Transverse colon (tissue), 4 donors: Measurements from ENCODE around the gene ECM2. TPM values are rescaled to one million over a fixed set of nuclear protein-coding genes. Genes with fewer than 3 reads are reported as not detected.

ENCODE experiments used
- DNase-seq: peaks from one replicate; pipeline ENCODE4 v3.0.0-alpha.2; 2019
- H3K27ac ChIP-seq, 4 donors: fragments of 200-600 bp; sonication (generic); 2 replicates each; pipeline ENCODE4 v1.5.1; 2016 to 2018; ENCODE audit warnings: inconsistent platforms in 4 of 4
- H3K27me3 ChIP-seq: fragments of 200-600 bp; sonication (generic); 2 replicates; pipeline ENCODE4 v1.5.1; 2017; ENCODE audit warnings: inconsistent platforms
- H3K36me3 ChIP-seq, 4 donors: fragments of 200-600 bp; sonication (generic); 2 replicates each; pipeline ENCODE4 v1.5.1; 2017 to 2019; ENCODE audit warnings: inconsistent platforms in 4 of 4
- H3K4me1 ChIP-seq, 4 donors: fragments of 200-600 bp; sonication (generic); 2 replicates each; pipeline ENCODE4 v1.5.1; 2017 to 2020; ENCODE audit warnings: inconsistent platforms in 4 of 4
- H3K4me3 ChIP-seq, 4 donors: fragments of 200-600 bp; sonication (generic); 1 replicate in 1 of 4; 2 replicates in 3 of 4; pipeline versions ENCODE4 v1.5.1 to v1.6.1; 2017 to 2019; ENCODE audit warnings: inconsistent platforms in 4 of 4
- H3K9me3 ChIP-seq, 2 donors: fragments of 200-600 bp; sonication (generic); 2 replicates each; pipeline ENCODE4 v1.5.1; 2017 to 2019; ENCODE audit warnings: inconsistent platforms in 2 of 2
- CTCF ChIP-seq, 5 experiments: fragments of 200-600 bp in 3 of 5; fragments of 450-650 bp in 2 of 5; sonication (generic) in 3 of 5; IDR thresholded peaks; 1 replicate in 2 of 5; 2 replicates in 3 of 5; pipeline ENCODE4 v1.5.1; 2016 to 2017; ENCODE audit warnings: antibody characterized with exemption in 5 of 5, inconsistent platforms in 3 of 5, mild to moderate bottlenecking in 2 of 5, moderate library complexity in 1 of 5
- EP300 ChIP-seq: sonication (generic); formaldehyde crosslinking; IDR thresholded peaks from one replicate; pipeline ENCODE4 v1.6.1; 2017; ENCODE audit warnings: antibody characterized with exemption, low read depth
- POLR2A ChIP-seq: fragments of 450-650 bp; IDR thresholded peaks from one replicate; pipeline ENCODE4 v1.6.1; 2016; ENCODE audit warnings: antibody characterized with exemption, mild to moderate bottlenecking, moderate library complexity
- POLR2AphosphoS5 ChIP-seq, 3 donors: sonication (generic); formaldehyde crosslinking; IDR thresholded peaks; one replicate each; pipeline ENCODE4 v1.6.1; 2016; ENCODE audit warnings: antibody characterized with exemption in 3 of 3
- WGBS, 2 donors: methylation state at CpG; one replicate each; pipeline ENCODE4 v1.1.5; 2018; ENCODE audit warnings: low coverage in 1 of 2; 5-methylcytosine and 5-hydroxymethylcytosine counted together
- in situ Hi-C, 4 donors: fragments of 200-750 bp; cut with MboI; loops; one replicate each; pipeline versions ENCODE4 v1.15.0 to v1.15.1; 2017; ENCODE audit warnings: low sequenced_read_pairs in 3 of 4, low pct_ligation_motif_present in 1 of 4, low pct_unique_long_range_greater_than_20kb in 1 of 4
- intact Hi-C: fragments of 100-400 bp; cut with DNase I; formaldehyde crosslinking; loops from one replicate; pipeline ENCODE4 v1.15.1; 2023; ENCODE audit warnings: low total_unique reads
- total RNA-seq, 4 donors: library from RNA; depleted of rRNA; stranded (reverse); fragments of >200 nt; gene quantifications; one replicate each; pipeline ENCODE4 v1.1.0, GENCODE V29; 2016

ECM2 gene
- total RNA-seq, 4 donors from 2014 or later: 0.37 to 7.2 (median 3.1) TPM

GRCh38 chr9:92545002-92545510, 9.3 kb upstream of the ECM2 start:
- no peaks in the 10 kb centered on the region for H3K27me3 ChIP-seq
- intact Hi-C loops: no loop called here
- H3K4me3 ChIP-seq: no peak overlapping the region
- no peak for DNase-seq
- no peaks in the 10 kb centered on the region for H3K36me3 ChIP-seq
- in situ Hi-C loops: no loop called here
- no peaks in the 10 kb centered on the region for H3K4me1 ChIP-seq
- TF ChIP-seq EP300 (no peak), POLR2AphosphoS5 (IDR thresholded peaks at IDR 0.05) (no peak), CTCF (IDR thresholded peaks at IDR 0.05) (no peak), POLR2A (no peak)
- WGBS, 2 donors: 96% methylated on average over 31 of the region's 33 CpGs; no CpG with 5 or more reads in 1 of the 2 donors
- no peaks in the 10 kb centered on the region for H3K9me3 ChIP-seq
- H3K27ac ChIP-seq: no peak overlapping the region

GRCh38 chr9:92543972-92544371, 8.2 kb upstream of the ECM2 start:
- H3K9me3 ChIP-seq: no peaks in the 10 kb centered on the region
- H3K27ac ChIP-seq: no peak overlapping the region
- no peaks in the 10 kb centered on the region for H3K36me3 ChIP-seq
- no peak for TF ChIP-seq POLR2A
- no peaks in the 10 kb centered on the region for H3K4me1 ChIP-seq
- H3K4me3 ChIP-seq: no peak overlapping the region
- in situ Hi-C loops: no loop called here
- 41 to 48% methylated on average over 4 to 7 of the region's 7 CpGs for WGBS, 2 donors
- DNase-seq: no peak
- intact Hi-C loops: no loop called here
- no peaks in the 10 kb centered on the region for H3K27me3 ChIP-seq

- 75 to 94% methylated on average over 2 of the region's 2 CpGs for WGBS, 2 donors
- Histone ChIP-seq H3K9me3 (no peaks in the 10 kb centered on the region), H3K27me3 (no peaks in the 10 kb centered on the region), H3K27ac (no peak overlapping the region), H3K4me1 (no peaks in the 10 kb centered on the region), H3K36me3 (no peaks in the 10 kb centered on the region), H3K4me3 (no peak overlapping the region)
- TF ChIP-seq POLR2AphosphoS5 (IDR thresholded peaks at IDR 0.05) (no peak), CTCF (IDR thresholded peaks at IDR 0.05) (no peak), POLR2A (no peak), EP300 (no peak)
- intact Hi-C loops: no loop called here
- in situ Hi-C loops: no loop called here
- no peak for DNase-seq
Measured at GRCh38 chr9:92538541-92538940, 2.8 kb upstream of the ECM2 start.

- 27% methylated on average over 1 of the region's 1 CpG; no CpG with 5 or more reads in 1 of the 2 donors for WGBS, 2 donors
- no peak for DNase-seq
- H3K4me1 ChIP-seq: no peaks in the 10 kb centered on the region
- H3K36me3 ChIP-seq: no peaks in the 10 kb centered on the region
- no peaks in the 10 kb centered on the region for H3K9me3 ChIP-seq
- no peaks in the 10 kb centered on the region for H3K27me3 ChIP-seq
- no peak overlapping the region for H3K4me3 ChIP-seq
- intact Hi-C loops: no loop called here
- in situ Hi-C loops: no loop called here
- TF ChIP-seq CTCF (IDR thresholded peaks at IDR 0.05) (no peak), POLR2AphosphoS5 (IDR thresholded peaks at IDR 0.05) (no peak), EP300 (no peak), POLR2A (no peak)
- peak overlapping the region in 1 of 4 donors; percentile 4 for H3K27ac ChIP-seq
Measured at GRCh38 chr9:92534674-92535073, 1.1 kb downstream of the ECM2 start.

GRCh38 chr9:92534204-92534603, 1.6 kb downstream of the ECM2 start:
- no peaks in the 10 kb centered on the region for H3K36me3 ChIP-seq
- in situ Hi-C loops (no loop called here), intact Hi-C loops (no loop called here)
- TF ChIP-seq POLR2A (no peak), EP300 (no peak), POLR2AphosphoS5 (IDR thresholded peaks at IDR 0.05) (no peak), CTCF (IDR thresholded peaks at IDR 0.05) (no peak)
- H3K27me3 ChIP-seq: no peaks in the 10 kb centered on the region
- 58 to 71% methylated on average over 3 of the region's 3 CpGs for WGBS, 2 donors
- H3K27ac ChIP-seq: no peak overlapping the region
- H3K4me1 ChIP-seq: no peaks in the 10 kb centered on the region
- DNase-seq: no peak
- H3K9me3 ChIP-seq: no peaks in the 10 kb centered on the region
- H3K4me3 ChIP-seq: no peak overlapping the region
